Inflammatory macrophage treated with lipopolysaccharide for 1 hour (primary cell): Measurements from ENCODE around the gene SLC25A48.
A peak's percentile ranks its signal among the peaks of the same experiment; 100 is the strongest.

ENCODE experiments used
- DNase-seq, 2 donors: peaks; one replicate each; pipeline ENCODE4 v3.0.0-alpha.2; 2020 to 2022

SLC25A48 gene

GRCh38 chr5:135886136-135886535 is 51.7 kb downstream of the SLC25A48 start:
- no peak for DNase-seq

DNA sequence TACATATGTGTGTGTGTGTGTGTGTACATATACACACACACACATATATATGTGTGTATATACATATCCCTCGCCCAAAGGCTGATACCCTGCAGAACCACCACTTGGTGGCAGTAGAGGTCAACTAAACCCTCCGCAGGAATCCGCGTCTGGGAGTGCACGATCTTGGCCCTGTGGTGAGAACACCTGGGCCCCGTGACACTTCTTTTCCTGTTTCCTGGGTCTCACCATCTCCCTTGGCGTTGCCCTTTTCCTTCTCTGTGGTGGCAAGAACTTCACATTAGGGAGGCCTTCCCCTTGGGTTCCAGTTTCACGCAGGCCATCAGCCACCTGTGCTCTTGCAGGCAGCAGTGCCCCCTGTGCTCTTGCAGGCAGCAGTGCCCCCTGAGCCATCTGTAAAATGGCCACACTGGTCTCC is 53.0 kb downstream of the SLC25A48 start:
- DNase-seq = peak; percentile 38 to 79

DNA sequence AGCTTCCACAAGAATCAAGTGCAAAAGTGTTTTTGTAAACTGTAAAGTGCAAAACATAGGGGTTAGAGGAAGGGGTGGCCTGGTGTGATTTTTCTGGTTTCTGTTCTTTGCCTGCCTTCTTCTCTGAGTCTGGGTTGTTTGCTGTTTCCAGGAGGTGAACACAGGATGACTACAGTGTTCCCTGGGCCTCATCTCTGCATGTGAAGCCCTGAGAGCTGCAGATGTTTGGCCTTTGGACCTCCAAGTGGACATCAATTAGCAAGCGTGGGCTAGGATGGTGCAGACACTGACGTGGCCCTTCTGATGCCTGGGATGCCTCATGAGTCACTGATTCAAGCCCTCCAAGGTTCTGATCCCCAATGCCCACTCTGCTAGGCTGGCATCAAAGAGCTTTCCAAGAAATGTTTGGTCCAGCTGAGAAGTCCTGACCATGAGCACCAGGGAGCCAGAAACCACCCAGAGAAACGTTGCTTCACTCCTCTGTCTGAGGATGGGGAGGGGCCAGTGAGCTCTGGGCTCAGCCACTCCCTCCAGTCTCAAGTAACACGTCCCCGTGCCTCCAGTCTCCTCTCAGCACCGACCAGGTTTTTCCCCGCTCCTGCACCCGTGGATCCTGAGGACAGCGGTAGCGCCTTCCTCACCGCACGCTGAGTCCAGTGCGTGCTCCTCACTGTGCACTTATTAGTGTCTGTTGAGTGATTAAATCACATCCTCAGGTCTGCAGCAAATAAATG is 53.6 kb downstream of the SLC25A48 start:
- no peak for DNase-seq

DNA sequence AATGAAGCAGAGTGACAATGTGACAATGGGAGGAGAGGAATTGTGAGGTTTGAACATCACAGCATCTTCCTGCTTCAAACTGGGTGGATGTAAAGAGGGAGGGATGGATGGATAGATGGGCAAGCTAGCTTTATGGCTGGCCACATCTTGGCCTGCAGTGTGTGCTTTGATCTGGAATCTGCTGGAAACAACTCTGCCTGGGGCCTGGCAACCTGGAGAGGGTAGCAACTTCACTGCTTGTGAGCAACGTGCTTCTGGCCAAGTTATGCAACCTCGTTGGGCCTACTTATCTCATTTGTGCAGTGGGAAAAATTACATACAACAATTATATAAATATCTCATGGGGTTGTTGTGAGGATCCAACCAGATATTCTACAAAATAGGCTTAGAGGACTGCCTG is 55.8 kb downstream of the SLC25A48 start:
- no peak for DNase-seq

DNA sequence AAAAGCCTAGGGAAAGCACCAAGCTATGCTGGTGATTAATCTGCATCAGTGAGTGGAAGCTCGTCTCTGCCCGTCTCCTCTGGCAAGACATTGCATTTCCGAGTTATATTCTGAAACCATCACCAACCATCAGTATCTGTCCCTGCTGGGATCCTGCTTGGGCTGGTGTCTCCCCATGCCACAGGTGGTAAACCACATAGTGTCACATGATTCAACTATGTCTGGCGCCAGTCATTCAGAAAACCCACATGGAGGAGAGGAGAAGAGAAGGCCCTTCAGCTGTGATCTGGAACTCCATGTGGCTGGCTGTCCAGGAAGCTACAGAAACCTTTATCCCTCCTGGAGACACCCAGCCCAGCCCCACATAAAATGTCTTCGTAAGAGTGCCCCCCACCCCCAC is 56.4 kb downstream of the SLC25A48 start:
- DNase-seq = no peak

DNA sequence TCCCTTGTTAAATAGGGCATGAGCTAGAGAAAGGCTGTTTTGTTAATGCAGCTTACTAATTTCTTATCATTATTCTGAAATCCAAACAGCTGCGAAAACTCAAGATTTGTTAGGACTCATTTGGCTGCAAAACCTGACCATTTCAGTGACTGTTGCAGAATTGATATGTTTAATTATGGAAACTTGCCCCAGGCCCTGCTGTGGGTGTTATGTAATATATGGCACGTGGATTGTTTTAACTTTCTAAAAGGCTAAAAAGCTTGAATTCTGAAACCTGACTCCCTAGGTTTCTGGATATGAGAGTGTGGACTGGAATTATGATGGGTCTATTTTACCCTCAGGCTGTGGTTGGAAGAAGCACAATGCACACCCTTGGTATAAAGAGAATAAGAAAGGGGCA is 56.8 kb downstream of the SLC25A48 start:
- DNase-seq = no peak

DNA sequence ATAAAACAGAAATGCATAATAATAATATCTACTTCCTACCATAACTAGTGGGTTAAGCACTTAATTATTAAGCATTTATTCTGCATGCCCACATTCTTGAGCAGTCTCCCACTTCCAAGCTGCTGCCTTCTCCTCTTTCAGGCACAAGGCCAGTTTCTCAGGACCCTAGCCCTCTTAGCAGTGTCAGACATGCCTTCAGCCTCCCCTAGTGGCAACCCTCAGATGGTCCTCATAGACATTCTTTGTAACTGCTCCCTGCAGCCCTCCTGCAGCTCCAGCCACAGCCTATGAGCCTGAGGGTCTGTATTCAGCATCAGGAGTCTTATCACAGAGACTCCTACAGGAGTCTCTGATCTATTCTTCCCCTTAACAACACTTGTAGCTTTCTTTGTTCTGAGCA is 57.3 kb downstream of the SLC25A48 start:
- no peak for DNase-seq

DNA sequence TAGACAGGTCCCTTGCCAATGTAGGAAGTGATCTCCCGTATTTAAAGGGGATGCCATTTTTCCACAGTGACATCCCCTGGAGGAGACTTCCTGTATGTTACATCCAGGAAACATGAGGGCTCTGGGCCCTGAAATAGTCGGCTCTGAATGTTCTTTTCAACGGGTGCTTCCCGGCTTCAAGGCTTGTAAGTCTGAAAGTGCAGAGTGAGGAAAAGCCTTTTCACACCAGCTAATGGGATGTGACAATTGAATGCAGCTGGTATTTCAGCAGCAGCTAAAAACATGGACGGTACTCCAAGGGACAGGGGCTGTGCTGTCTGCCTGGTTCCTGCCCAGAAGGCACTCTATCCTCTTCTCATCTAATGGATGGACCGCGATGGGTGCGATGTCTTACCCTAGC is 59.8 kb downstream of the SLC25A48 start:
- no peak for DNase-seq

DNA sequence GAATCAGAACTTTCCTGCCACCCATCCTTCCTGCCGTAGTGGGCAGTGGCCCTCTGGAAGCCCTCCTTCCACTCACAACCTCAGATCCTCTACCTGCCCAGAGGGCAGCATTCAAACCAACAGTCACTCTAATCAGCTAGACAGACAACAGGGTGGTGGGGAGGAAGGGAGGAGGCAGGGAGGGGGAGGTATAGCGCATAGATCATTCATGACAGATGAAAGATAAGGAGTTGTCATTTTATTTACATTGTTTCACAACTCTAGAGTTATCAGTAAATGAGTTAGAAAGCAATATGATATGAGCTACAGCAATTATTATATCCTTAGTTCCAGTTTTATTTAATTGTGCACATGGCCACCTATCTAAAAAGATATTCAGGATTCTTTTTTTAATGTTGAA is 60.3 kb downstream of the SLC25A48 start:
- DNase-seq = no peak

GRCh38 chr5:135895474-135896006 is 61.1 kb downstream of the SLC25A48 start, which contains the start of gene IL9:
Gene IL9, minus strand, starts transcription at chr5:135895841. Its CDS starts 25 bp downstream, at chr5:135895816.
- no peak for DNase-seq

- DNase-seq = no peak
These were observed 64.2 kb downstream of the SLC25A48 start for GRCh38 chr5:135898651-135899050.

DNA sequence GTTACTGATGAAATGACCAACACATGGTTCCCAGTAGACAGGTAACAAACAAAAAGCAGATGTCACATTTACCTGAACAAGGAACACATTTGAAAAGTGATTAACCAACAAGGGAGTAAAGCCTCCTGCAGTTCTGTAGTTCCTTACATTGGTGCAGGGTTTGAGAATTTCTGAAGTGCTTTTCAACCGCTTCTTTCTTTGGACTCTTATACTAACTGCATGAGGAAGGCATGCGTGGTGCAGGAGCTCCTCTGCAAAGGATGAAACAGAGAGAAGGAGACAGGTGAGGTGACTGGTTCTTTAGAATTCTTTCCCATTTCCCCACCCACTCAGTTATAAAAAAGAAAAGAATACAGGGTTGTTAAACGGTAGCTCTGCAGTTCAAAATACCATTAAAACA is 65.8 kb downstream of the SLC25A48 start:
- DNase-seq = no peak

GRCh38 chr5:135901633-135902032 is 67.2 kb downstream of the SLC25A48 start:
- DNase-seq = no peak

DNA sequence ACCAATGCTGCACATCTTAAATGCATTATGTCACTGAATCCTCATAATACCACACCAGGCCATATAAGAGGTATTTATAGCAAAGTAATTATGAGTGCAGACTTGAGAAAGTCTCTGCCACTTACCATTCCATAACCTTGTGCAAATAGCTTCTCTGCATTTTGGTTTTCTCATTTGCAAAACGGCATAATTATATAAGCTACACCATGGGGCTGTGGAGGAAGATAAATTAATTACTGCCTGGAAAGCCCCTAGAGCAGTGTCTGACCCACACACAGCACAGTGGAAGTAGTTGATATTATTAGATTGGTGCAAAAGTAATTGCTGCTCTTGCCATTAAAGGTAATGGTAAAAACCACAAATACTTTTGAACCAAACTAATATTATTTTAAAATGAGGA is 70.7 kb downstream of the SLC25A48 start:
- no peak for DNase-seq

DNA sequence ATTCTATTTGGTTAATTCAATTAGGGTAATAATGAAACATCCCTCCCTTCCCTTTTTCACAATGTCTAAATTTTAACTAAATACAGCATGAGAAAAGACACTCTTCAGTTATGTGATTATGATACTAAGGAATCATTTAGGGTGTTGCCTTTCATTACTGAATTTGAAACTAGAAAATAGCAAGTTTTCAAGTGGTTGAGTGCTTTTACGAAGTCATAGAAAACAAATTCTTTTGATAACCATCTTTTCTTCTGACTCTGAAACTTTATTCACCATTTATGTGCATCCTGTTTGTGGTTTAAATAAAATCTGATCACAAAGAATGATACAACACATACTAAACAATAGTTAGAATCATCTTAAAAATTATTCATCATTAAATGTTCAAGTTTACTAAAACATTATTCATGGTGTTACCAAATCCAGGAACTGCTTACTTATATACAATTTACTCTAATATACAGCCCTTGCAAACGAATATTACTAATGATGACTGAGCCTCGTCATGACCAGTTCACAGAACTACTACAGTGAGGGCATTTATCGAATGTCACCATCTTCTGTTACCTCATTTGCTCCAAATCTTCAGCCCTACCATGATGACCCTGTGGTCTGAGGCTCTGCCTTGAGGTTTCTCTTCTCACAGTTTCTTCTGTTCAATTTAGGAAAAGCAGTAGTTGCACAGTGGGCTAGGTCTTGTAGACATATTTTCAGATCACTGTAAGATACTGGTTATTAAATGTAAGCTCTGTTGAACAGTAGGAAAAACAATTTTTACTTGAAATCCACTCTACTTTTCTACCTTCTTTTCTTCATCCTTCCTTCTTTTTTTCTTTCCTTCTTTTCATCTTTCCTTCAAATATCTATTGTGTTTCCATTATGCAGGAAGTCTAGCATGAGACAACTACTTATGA is 79.5 kb downstream of the SLC25A48 start:
- DNase-seq = no peak

DNA sequence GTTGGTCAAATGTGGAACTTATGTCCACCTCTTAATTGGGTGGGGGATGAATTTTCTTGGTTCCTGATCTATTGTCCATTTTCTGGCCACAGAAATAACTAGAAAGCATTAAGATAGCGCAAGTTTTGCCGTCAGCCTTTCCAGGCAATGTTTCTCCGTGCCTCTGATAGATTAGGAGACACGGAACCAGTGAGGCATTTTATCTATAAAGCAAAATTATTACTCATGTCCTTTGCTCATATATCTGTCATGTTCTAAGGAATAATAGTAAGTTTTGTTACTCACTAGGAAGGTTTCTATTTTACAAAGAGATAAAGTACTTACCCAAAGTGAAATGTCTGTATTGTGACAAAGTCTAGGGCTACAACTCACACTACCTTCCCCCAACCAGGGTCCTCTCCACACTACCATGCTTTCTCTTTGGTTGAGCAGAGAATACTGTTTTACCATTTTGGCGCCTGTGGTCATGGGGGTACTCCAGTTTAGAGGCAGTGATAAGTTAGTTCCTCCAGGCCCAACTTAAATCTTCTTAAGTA is 81.1 kb downstream of the SLC25A48 start:
- no peak for DNase-seq

GRCh38 chr5:135916638-135917263 is 82.3 kb downstream of the SLC25A48 start:
- DNase-seq = no peak

GRCh38 chr5:135920199-135920598 is 85.7 kb downstream of the SLC25A48 start:
- DNase-seq = no peak

DNA sequence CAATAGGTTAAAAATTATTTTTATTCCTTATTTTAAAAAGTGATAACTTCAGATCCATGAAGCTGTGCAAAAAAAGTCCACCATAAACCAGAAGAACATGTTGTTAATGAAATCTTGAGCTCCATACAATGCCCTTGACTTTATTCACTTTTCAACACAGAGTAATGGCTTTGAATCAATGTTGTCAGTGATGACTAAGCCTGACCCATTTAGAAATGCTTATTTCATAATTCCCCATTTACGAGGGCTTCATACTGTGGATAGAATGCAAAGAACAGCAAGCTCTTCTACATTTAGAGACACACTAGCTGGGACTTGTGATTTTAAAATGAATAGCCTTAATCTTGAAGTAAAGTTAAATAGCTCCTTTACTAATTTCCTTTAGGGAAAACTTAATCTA is 86.9 kb downstream of the SLC25A48 start:
- DNase-seq = peak; percentile 22 to 29

- no peak for DNase-seq
These were observed 95.8 kb downstream of the SLC25A48 start for GRCh38 chr5:135930029-135930948.

- no peak for DNase-seq
These were observed 96.5 kb downstream of the SLC25A48 start for GRCh38 chr5:135930949-135931295.

GRCh38 chr5:135934939-135935338 is 100.5 kb downstream of the SLC25A48 start:
- DNase-seq = no peak
